ENCODE data around the gene TBCD.
"Not testable (repeated sequence)": the region's sequence is repeated elsewhere in the genome, so short reads cannot be mapped to it uniquely, and the experiment has no call there.

TBCD gene

GRCh38 chr17:82940226-82941020 is 188.6 kb downstream of the TBCD start:
- DNase-seq (ENCODE audit: low read depth) = no peak

GRCh38 chr17:82941021-82942001 is 189.4 kb downstream of the TBCD start:
- no peak for DNase-seq (ENCODE audit: low read depth)

- DNase-seq (ENCODE audit: low read depth) = no peak
Observed at GRCh38 chr17:82942166-82943130, 190.6 kb downstream of the TBCD start.

- no peak for DNase-seq (ENCODE audit: low read depth)
Observed at GRCh38 chr17:82943339-82943738, 191.5 kb downstream of the TBCD start.

- DNase-seq (ENCODE audit: low read depth) = no peak
Observed at GRCh38 chr17:82943751-82944150, 191.9 kb downstream of the TBCD start.

- no peak for DNase-seq (ENCODE audit: low read depth)
Observed at GRCh38 chr17:82944990-82945389, 193.1 kb downstream of the TBCD start.

GRCh38 chr17:82946081-82946480 is 194.2 kb downstream of the TBCD start:
- no peak for DNase-seq (ENCODE audit: low read depth)

- no peak for DNase-seq (ENCODE audit: low read depth)
Observed at GRCh38 chr17:82947051-82947991, 195.5 kb downstream of the TBCD start.

- no peak for DNase-seq (ENCODE audit: low read depth)
Observed at GRCh38 chr17:82948081-82948511, 196.2 kb downstream of the TBCD start.

GRCh38 chr17:82948957-82949356 is 197.1 kb downstream of the TBCD start:
- no peak for DNase-seq (ENCODE audit: low read depth)

GRCh38 chr17:82949361-82949760 is 197.5 kb downstream of the TBCD start:
- no peak for DNase-seq (ENCODE audit: low read depth)

- no peak for DNase-seq (ENCODE audit: low read depth)
Observed at GRCh38 chr17:82949984-82950383, 198.1 kb downstream of the TBCD start.

- no peak for DNase-seq (ENCODE audit: low read depth)
Observed at GRCh38 chr17:82950525-82951102, 198.7 kb downstream of the TBCD start.

GRCh38 chr17:82952019-82952418 is 200.2 kb downstream of the TBCD start:
- no peak for DNase-seq (ENCODE audit: low read depth)

- not testable (repeated sequence) for DNase-seq (ENCODE audit: low read depth)
Observed at GRCh38 chr17:82955106-82955505, 203.2 kb downstream of the TBCD start.

GRCh38 chr17:82955627-82956026 is 203.8 kb downstream of the TBCD start:
- not testable (repeated sequence) for DNase-seq (ENCODE audit: low read depth)

GRCh38 chr17:82956146-82956725 is 204.4 kb downstream of the TBCD start:
- DNase-seq (ENCODE audit: low read depth) = no peak

- no peak for DNase-seq (ENCODE audit: low read depth)
Observed at GRCh38 chr17:82956726-82957468, 205.0 kb downstream of the TBCD start.

GRCh38 chr17:82957469-82957795 is 205.6 kb downstream of the TBCD start:
- no peak for DNase-seq (ENCODE audit: low read depth)
